SJSA1 (cell line): Measurements from ENCODE around the gene SLC39A7. TPM values are rescaled to one million over a fixed set of nuclear protein-coding genes. Genes with fewer than 3 reads are reported as not detected.

Source experiments
- total RNA-seq: library from RNA; depleted of rRNA; stranded (reverse); fragments of >200 nt; shearing (Covaris generic); gene quantifications from 2 replicates; pipeline ENCODE4 v1.2.3, GENCODE V29; 2014; rRNA removed

The SLC39A7 gene
- total RNA-seq, 1 experiment from 2014 or later: 122 TPM

Other genes starting within 250 kb of the SLC39A7 start
- 0.24 TPM in 1 of 2 replicates, not detected in the other for gene HLA-DMA, start 247.8 kb upstream of the SLC39A7 start, total RNA-seq
- gene BRD2, start 232.3 kb upstream of the SLC39A7 start, total RNA-seq: 76.3 and 118 TPM in 2 replicates
- not detected in 2 replicates for gene HLA-DOA, start 191.3 kb upstream of the SLC39A7 start, total RNA-seq
- not detected in 2 replicates for gene HLA-DPA1, start 127.2 kb upstream of the SLC39A7 start, total RNA-seq
- not detected in 2 replicates for gene HLA-DPB1, start 124.9 kb upstream of the SLC39A7 start, total RNA-seq
- gene COL11A2, start 8.4 kb upstream of the SLC39A7 start, total RNA-seq: 0.32 TPM in 1 of 2 replicates, not detected in the other
- 12.4 and 14.7 TPM in 2 replicates for gene RXRB, start 202 bp upstream of the SLC39A7 start, total RNA-seq
- 4.5 and 11.6 TPM in 2 replicates for gene HSD17B8, start 3.8 kb downstream of the SLC39A7 start, total RNA-seq
- 32.5 and 37.2 TPM in 2 replicates for gene RING1, start 7.6 kb downstream of the SLC39A7 start, total RNA-seq
- 26.9 and 39.4 TPM in 2 replicates for gene VPS52, start 71.0 kb downstream of the SLC39A7 start, total RNA-seq
- 2,063 and 2,614 TPM in 2 replicates for gene RPS18, start 71.2 kb downstream of the SLC39A7 start, total RNA-seq
- 0.16 TPM in 1 of 2 replicates, not detected in the other for gene B3GALT4, start 76.3 kb downstream of the SLC39A7 start, total RNA-seq
- 81.8 and 123 TPM in 2 replicates for gene WDR46, start 88.4 kb downstream of the SLC39A7 start, total RNA-seq
- gene PFDN6, start 88.7 kb downstream of the SLC39A7 start, total RNA-seq: 66.3 and 67.8 TPM in 2 replicates
- gene RGL2, start 98.1 kb downstream of the SLC39A7 start, total RNA-seq: 24.5 and 35.7 TPM in 2 replicates
- gene TAPBP, start 113.2 kb downstream of the SLC39A7 start, total RNA-seq: 57.8 and 64.3 TPM in 2 replicates
- gene ZBTB22, start 116.9 kb downstream of the SLC39A7 start, total RNA-seq: 5.6 and 10.1 TPM in 2 replicates
- gene DAXX, start 122.1 kb downstream of the SLC39A7 start, total RNA-seq: 37.2 and 44.5 TPM in 2 replicates
- gene KIFC1, start 191.0 kb downstream of the SLC39A7 start, total RNA-seq: 95.5 and 120 TPM in 2 replicates
- 15.9 and 23.2 TPM in 2 replicates for gene PHF1, start 210.1 kb downstream of the SLC39A7 start, total RNA-seq
- gene CUTA, start 217.2 kb downstream of the SLC39A7 start, total RNA-seq: 201 and 341 TPM in 2 replicates
- 0.69 and 1.1 TPM in 2 replicates for gene SYNGAP1, start 219.2 kb downstream of the SLC39A7 start, total RNA-seq